NCI-H146 treated with DMSO at 0.1 percent for 48 hours (cell line): ENCODE data around the gene COX6B2.

Experiments
- DNase-seq: peaks from one replicate; lab custom pipeline; 2025; ENCODE audit not compliant: unreplicated experiment; lab: John Stamatoyannopoulos, UW

COX6B2 gene

DNA sequence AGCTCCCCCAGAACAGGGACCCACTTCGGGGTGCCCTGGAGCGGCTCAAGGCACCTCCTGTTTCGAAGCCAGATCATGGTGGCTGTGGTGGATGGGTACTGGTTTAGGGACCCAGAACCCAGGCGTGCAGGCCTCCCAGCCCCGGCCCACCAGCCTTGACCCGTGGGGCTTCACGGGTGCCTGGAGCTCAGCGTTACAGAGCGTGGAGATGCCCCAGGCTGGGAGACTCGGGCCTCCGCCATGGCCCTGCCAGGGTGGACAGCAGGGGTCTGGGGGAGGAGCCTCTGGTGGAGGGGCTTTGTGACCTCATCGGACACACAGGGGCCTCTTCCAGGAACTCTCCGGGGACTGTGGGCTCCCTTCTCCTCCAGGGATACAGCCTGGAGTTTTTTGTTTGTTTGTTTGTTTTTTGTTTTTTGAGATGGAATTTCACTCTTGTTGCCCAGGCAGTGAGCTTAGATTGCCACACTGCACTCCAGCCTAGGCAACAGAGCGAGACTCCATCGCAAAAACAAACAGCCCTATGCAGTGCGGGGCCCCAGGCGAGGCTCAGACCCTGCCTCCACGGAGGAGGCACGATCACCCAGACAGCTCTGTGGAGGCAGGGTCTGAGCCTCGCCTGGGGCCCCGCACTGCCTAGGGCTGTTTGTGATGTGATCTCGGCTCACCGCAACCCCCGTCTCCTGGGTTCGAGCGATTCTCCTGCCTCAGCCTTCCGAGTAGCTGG is 8.6 kb upstream of the COX6B2 start, which contains the start of gene GARIN5B:
Gene GARIN5B (minus strand): TSS at position 271 of the 727 bp plus-strand sequence. CDS start 194 bp downstream, at position 77.
- DNase-seq = no peak

GRCh38 chr19:55362174-55362989 is 7.9 kb upstream of the COX6B2 start:
- no peak for DNase-seq

DNA sequence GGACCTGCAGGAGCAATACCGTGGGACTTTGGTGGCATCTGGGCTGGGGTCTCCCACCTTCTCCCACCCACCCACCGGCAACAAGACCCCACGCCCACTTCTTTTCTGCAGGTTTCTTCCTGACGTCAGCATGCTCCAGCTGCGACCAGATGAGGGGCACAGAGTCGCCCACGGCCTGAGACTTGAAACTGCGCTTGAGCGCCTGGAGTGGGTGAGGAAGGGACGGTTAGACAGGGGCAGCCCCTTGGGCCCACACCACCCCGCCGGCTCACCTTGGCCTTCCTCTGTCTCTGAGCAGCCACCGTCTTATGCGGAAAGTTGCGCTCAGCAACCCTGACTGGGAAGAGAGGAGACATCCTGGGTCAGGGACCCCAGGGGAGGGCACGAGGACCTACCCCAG is 6.4 kb upstream of the COX6B2 start:
- no peak for DNase-seq

DNA sequence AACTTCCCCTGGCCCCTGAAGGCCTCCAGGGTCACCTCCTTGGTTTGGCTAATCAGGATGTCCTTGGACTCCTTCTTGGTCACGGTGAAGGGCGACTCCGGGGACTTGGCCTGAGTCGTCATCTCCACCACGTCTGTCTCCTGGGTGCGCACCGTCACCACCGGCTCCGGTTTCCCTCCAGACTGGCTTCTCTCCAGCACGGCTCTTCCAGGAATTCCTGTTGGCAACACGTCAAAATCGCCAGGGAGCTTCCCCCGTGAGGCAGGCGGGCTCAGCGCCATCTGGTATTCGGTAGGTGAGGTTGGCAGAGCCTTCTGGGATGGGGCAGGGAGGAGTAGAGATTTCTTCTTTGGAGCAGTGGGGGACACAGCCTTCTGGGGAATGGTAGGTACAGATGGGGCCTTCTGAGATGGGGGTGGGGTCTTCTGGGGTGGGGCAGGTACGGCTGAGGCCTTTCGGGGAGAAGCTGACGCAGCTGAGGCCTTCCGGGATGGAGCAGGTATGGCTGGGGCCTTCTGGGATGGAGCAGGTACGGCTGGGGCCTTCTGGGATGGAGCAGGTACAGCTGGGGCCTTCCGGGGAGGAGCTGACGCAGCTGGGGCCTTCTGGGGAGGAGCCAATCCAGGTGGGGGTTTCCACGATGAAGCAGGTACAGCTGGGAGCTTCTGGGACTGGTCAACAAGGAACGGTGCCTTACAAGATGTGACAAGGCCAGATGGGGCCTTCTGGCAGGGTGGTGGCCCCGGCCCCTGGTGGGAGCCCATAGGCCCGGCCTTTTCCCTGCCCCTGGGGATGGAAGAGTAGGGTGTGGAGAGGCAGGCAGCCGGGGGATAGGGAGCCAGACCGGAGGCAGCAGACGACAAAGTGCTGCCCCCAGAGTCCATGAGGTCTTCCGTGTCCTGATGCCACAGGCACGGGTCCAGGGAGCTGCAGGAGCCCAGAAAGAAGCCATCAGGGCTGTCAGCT is 4.7 kb upstream of the COX6B2 start:
- DNase-seq = no peak

- no peak for DNase-seq
Measured at GRCh38 chr19:55358493-55358892, 4.0 kb upstream of the COX6B2 start.

GRCh38 chr19:55355213-55355821 is 798 bp upstream of the COX6B2 start:
- DNase-seq = peak; percentile 23

DNA sequence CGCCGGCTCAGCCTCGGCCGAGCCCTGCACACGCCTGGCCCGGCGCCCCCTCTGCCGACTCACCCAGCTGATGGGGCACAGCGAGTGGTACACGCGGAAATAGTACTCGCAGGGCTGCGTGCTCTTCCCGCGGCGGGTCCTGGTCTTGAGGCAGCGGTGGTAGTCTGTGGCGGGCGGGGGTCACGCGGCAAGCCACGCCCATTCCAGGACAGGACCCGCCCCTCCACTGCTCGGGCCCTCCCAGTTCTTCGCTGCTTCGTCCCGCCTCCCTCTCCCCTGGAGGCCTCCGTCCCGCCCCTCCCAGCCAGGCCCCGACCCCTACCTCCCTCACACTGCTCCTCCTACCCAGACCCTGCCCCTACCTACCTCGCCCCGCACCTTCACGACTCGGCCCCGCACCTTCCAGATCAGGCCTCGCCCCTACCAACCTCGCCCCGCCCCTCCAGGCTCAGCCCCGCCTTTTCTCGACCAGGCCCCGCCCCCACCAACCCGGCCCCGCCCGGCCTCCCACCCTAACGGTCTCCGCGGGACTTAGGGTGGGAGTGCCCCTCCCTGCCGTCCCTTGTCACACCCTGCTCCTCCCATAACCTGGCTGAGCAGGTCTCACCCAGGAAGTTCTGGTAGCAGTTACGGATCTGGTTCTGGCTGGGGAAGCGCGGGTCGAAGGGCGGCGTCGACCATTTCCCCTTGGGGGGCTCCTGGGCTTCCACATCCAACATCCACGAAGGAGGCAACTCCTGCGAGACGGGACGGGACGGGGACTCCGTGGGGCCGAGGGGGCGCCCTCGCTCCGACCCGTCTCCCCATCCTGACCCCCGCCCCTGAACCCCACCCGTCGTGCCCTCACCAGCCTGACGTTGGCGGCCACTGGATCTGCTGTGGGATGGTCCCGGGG is 469 bp downstream of the COX6B2 start:
- DNase-seq = peak; percentile 42

DNA sequence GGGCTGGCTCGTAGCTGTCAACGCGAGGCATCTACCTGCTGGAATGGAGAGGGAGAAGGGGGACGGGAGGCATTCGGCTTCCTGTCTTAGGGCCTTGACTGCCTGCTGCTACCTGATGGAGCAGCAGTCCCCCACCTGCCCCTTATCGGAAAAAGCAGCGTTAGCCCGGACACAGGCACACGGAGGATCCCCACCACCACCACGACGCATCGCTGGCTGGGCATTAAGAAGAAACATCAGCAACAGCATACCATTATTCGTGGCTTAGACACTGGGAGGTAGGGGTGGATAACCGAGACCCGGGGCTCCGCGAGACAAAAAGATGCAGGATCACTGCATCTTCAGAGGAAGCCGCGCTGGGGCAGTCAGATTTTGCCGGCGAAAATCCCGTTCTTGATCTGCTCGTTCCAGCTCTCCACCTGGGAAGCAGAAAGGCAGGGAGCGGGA is 1.1 kb downstream of the COX6B2 start:
- no peak for DNase-seq

- DNase-seq = no peak
Measured at GRCh38 chr19:55352549-55353145, 1.9 kb downstream of the COX6B2 start.

- no peak for DNase-seq
Measured at GRCh38 chr19:55352040-55352439, 2.5 kb downstream of the COX6B2 start.

DNA sequence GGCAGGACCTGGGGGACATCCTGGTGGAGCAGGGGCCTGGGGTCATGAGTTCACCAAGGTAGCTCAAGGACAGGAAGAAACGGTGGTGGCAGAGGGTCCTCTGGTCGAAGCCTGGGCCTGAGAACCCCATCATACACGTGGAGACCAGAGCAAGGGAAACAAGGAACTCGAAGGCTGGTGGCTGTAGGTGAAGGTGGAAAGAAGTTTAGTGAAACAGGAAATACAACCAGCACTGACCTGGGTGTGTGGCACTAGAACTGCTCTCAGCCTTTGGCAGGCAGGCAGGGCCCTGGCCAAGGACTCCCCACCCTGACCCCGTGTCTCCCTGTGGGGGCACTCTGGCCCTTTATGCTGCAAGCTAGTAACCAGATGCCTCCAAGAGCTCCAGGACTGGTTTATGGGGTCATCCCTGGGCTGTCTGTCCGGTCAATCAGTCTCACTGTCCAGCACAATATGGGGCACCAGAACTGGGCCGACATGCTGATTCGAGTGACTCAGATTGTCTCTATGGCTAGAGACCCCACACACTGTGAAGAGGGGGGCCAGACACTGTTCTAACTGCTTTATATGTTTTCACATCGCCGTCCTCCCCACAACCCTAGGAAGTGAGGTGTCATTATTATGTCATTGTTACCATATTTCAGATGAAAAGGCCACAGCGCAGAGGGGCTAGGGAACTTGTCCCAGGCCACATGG is 3.8 kb downstream of the COX6B2 start:
- DNase-seq = no peak

GRCh38 chr19:55348317-55349034 is 6.0 kb downstream of the COX6B2 start:
- DNase-seq = no peak

DNA sequence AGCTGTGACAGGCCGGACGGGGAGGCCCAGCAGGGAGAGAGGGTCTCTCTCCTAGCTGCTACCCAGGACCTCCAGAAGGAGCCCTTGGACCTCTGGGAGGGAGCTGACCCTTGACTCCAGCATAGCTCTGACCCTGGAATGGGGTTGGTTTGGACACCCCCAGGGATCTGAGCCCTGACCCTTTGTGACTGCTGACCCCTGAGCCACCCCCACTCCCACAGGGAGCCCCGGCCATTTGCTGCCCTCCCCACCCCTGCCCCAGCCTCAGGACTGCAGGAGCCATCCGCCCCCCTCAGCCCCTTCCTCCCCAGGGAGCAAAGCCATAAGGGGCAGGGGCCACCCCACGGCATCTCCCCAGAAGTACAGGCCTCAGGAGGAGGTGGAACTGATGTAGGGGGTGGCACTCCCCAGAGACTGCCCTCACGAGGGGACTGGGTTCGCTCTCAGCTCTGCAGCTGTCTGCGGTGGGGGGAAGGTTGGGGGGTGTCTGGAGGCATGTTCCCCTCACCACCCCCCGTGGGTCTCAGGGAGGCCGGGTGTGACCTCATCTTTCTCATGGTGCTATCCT is 7.0 kb downstream of the COX6B2 start:
- DNase-seq = no peak

DNA sequence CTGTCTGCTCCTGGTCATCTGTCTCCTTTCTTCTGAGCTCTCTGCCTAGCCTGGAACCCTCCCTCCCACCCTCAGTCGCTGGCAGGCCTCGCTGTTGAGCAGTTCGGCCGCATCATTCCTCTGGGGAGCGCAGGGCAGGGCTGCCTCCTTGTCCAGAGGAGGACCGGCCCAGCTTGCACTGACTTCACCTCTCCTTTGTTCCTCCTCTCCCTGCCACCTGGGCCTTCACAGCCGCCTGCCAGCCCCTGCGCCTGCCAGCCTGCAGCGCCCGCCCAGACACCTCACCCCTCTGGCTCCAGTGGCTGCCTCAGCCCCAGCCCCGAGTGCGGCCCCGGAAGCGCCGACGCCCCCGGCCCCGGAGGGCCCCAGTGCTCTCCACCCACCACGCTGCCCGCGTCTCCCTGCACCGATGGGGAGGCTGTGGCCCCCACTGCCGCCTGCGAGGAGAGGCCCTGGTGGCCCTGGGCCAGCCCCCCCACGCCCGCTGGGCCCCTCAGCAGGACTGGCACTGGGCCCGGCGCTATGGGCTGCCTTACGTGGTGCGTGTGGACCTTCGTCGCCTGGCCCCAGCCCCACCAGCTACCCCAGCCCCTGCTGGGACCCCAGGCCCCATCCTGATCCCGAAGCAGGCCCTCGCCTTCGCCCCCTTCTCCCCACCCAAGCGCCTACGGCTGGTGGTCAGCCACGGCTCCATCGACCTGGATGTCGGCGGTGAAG is 7.6 kb downstream of the COX6B2 start:
- DNase-seq = no peak

DNA sequence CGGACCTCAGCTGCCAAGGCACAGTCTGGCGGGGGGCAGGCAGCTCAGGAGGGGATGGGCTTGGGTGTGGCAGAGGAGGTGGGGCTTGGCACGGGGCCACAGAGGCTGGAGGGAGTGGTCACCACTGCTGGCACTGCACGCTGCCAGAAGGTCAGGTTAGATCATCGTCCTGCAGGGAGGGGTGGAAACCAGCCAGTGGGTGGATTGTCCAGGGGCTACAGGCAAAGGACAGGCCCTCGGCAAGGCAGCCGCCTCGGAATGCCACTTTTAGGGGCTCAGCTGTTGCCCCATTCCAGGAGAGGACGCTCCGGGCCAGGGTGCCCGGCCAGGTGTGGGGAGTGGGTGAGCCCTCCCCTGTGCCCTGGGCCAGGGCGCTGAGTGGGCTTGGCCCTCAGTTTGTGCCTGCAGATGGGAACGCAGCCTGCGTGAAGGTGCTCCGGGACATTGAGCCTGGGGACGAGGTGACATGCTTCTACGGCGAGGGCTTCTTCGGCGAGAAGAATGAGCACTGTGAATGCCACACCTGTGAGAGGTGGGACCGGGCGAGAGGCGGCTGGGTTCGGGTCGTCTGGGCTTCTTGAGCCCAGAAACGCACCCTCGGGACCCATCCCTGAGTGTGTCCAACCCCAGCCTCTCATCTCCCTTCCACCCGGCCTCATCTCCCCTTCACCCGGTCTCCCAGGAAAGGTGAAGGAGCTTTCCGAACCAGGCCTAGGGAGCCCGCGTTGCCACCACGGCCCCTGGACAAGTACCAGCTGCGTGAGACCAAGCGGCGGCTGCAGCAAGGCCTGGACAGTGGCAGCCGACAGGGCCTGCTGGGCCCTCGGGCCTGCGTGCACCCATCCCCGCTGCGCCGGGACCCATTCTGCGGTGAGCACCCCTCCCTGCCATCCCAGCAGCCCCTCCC is 8.4 kb downstream of the COX6B2 start:
- no peak for DNase-seq
